Nucleus accumbens (tissue), 56 donors: ENCODE results near the gene ADAM23.

Experiments used
- DNase-seq, 56 donors: peaks; one replicate each; lab custom pipeline; 2025; lab: John Stamatoyannopoulos, UW

The ADAM23 gene

GRCh38 chr2:206494061-206494460, 50.7 kb downstream of the ADAM23 start:
- no peak for DNase-seq

DNA sequence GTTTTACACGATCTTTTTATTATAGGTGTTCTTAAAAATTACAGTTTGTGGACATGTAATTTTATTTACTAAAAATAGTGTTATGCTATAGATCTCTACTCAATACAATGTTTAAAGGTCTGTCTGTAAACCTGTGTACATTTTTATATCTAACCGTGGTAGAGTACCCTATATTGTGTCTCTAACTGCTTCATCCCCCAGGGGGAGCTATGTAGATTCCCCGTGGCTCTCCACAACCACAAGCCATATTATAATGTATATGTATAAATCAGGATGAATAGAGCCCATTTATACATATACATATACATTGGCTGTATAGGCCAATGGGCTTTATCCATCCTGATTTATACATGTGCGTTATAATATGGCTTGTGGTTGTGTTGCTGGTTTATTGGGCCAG, 59.4 kb downstream of the ADAM23 start:
- no peak for DNase-seq

- no peak for DNase-seq
Measured at GRCh38 chr2:206511283-206511682, 68.0 kb downstream of the ADAM23 start.

- no peak for DNase-seq
Measured at GRCh38 chr2:206512999-206513398, 69.7 kb downstream of the ADAM23 start.

DNA sequence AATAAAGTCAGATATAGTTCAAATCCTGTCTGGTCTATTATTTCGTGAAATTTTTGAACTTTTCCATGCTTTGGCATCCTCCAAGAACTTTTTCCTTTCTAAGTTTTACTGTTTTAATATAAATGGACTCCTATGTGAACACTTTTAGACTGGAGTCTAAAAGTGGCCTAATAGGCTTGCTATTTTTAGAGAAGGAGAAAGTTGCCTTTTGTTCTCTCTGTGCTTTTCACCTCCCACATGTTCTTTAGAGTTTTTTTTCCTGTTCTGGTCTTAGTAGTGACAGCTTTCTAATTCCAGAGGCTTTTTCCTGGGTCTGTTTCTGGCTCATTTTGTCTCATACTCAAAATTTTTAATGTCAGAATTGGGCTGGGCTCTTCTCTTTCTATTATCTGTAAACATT, 72.2 kb downstream of the ADAM23 start:
- no peak for DNase-seq

GRCh38 chr2:206518997-206519396, 75.7 kb downstream of the ADAM23 start:
- no peak for DNase-seq

- no peak for DNase-seq
Measured at GRCh38 chr2:206520450-206520849, 77.1 kb downstream of the ADAM23 start.

DNA sequence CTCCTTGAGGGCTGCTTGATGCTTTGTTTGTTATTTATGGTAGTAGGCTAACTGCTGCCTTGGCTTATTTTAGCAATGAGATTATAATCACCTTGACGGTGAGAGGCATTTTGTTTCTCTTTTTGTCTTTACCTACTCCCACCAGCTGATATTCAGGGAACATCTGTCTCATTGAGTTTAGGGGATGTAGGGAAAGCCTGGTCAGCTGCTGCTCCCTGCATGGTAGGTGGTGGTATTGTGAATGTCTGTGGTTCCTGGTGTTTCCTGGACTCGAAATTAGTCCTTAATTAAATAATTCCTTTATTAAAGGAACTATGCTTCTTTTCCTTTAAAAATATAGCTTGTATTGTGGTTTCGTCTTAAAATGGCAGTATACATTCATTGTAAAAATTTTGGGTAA, 77.8 kb downstream of the ADAM23 start:
- DNase-seq: no peak

DNA sequence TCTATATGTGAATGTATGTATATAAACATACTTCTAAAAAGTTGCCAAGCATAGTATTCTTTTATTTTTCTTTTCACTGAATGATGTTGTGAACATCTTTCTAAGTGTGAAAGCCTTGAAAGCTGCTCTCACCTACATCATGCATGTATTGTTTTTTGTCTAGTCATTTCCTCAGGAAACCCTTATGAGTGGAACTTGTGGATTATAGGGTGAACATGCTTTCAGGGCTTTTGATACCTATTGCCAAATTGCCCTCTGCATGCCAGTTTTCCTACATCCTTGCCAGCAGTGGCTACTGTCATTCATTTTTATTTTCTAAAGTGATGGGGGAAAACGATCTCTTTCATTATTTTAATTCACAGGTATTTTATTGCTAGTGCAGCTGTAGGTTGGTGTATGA, 78.3 kb downstream of the ADAM23 start:
- DNase-seq: no peak

GRCh38 chr2:206526416-206526815, 83.1 kb downstream of the ADAM23 start:
- no peak for DNase-seq

- DNase-seq: no peak
Measured at GRCh38 chr2:206527153-206527552, 83.8 kb downstream of the ADAM23 start.

- no peak for DNase-seq
Measured at GRCh38 chr2:206530727-206531126, 87.4 kb downstream of the ADAM23 start.

GRCh38 chr2:206531996-206532543, 88.7 kb downstream of the ADAM23 start:
- peak in 2 of 56 donors; percentile 0 to 4 for DNase-seq

GRCh38 chr2:206533977-206534376, 90.6 kb downstream of the ADAM23 start:
- no peak for DNase-seq

DNA sequence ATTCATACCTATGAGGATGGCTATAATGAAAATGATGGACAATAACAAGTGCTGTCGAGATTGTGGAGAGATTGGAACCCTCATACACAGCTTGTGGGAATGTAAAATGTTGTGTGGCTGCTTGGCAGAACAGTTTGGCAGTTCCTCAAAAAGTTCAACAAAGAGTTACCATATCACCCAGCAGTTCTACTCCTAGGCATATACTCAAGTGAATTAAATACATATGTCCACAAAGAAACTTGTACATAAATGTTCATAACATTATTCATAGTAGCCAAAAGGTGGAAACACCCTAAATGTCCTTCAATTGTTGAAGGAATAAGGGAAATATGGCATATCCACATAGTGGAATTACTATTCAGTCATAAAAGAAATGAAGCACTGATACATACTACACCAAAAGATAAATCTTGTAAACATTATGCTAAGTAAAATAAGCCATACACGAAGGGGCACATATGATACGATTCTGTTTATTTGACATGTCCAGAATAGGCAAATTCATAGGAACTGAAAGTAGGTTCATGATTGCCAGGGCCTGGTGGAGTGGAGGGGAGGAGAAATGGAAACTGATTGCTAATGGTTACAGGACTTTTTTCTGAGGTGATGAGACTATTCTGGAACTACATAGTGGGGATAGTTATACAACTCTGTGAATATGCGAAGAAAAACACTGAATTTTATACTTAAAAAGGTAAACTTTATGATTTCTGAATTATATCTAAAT, 92.1 kb downstream of the ADAM23 start:
- DNase-seq: no peak

- no peak for DNase-seq
Measured at GRCh38 chr2:206540757-206541156, 97.4 kb downstream of the ADAM23 start.

GRCh38 chr2:206543073-206543472, 99.7 kb downstream of the ADAM23 start:
- DNase-seq: no peak

GRCh38 chr2:206548383-206548782, 105.1 kb downstream of the ADAM23 start:
- no peak for DNase-seq

GRCh38 chr2:206555721-206556120, 112.4 kb downstream of the ADAM23 start:
- no peak for DNase-seq

GRCh38 chr2:206556357-206556949, 113.1 kb downstream of the ADAM23 start:
- DNase-seq: no peak

GRCh38 chr2:206557321-206557720, 114.0 kb downstream of the ADAM23 start:
- no peak for DNase-seq

- DNase-seq: no peak
Measured at GRCh38 chr2:206558492-206558891, 115.2 kb downstream of the ADAM23 start.
